GM12864 (cell line): ENCODE results near the gene MAMDC4.

ENCODE experiments used
- DNase-seq: peaks from one replicate; pipeline ENCODE4 v3.0.0-alpha.2; 2011; ENCODE audit warnings: low read depth
- H3K4me3 ChIP-seq: 2 replicates; pipeline ENCODE4 v1.5.1; 2011; ENCODE audit warnings: mild to moderate bottlenecking, low read depth, low read length, control low read depth
- CTCF ChIP-seq: IDR thresholded peaks from 2 replicates; pipeline ENCODE4 v1.5.1; 2011; ENCODE audit warnings: low read depth, mild to moderate bottlenecking, moderate library complexity, low read length, control low read depth, inconsistent platforms; ENCODE audit errors: missing control alignments

MAMDC4 gene

GRCh38 chr9:136820971-136821825, 30.9 kb upstream of the MAMDC4 start:
- H3K4me3 ChIP-seq, result no peak overlapping the region
- TF ChIP-seq CTCF, result no peak
- no peak for DNase-seq

- H3K4me3 ChIP-seq, result no peak overlapping the region
- no peak for DNase-seq
- no peak for TF ChIP-seq CTCF
Observed at GRCh38 chr9:136821826-136822544, 30.2 kb upstream of the MAMDC4 start.

- TF ChIP-seq CTCF, result no peak
- no peak overlapping the region for H3K4me3 ChIP-seq
- no peak for DNase-seq
Observed at GRCh38 chr9:136823136-136824046, 28.8 kb upstream of the MAMDC4 start.

GRCh38 chr9:136824496-136825225, 27.5 kb upstream of the MAMDC4 start:
- TF ChIP-seq CTCF, result no peak

GRCh38 chr9:136825295-136826187, 26.6 kb upstream of the MAMDC4 start:
- H3K4me3 ChIP-seq, result no peak overlapping the region
- TF ChIP-seq CTCF, result no peak
- DNase-seq, result no peak

More at GRCh38 chr9:136824496-136825225, 27.5 kb upstream of the MAMDC4 start:
- DNase-seq, result no peak
- no peak overlapping the region for H3K4me3 ChIP-seq
